IPS-NIHi7 (cell line): ENCODE measurements around the gene MYH1.

ENCODE experiments used
- DNase-seq: peaks from one replicate; pipeline ENCODE4 v3.0.0; 2012; ENCODE audit warnings: mixed read lengths; ENCODE audit errors: extremely low spot score

MYH1 gene

GRCh38 chr17:10482252-10482651 is 36.1 kb downstream of the MYH1 start:
- no peak for DNase-seq

- no peak for DNase-seq
Observed at GRCh38 chr17:10477701-10478100, 40.6 kb downstream of the MYH1 start.

GRCh38 chr17:10474536-10474935 is 43.8 kb downstream of the MYH1 start:
- no peak for DNase-seq

- DNase-seq: no peak
Observed at GRCh38 chr17:10471858-10472257, 46.5 kb downstream of the MYH1 start.

- no peak for DNase-seq
Observed at GRCh38 chr17:10469459-10469858, 48.9 kb downstream of the MYH1 start, which contains the start of gene MYH4. MYH4 (minus strand) TSS chr17:10469559; CDS start chr17:10466745, 2,814 bp downstream.

GRCh38 chr17:10463402-10463801 is 54.9 kb downstream of the MYH1 start:
- DNase-seq: peak; percentile 18

- DNase-seq: no peak
Observed at GRCh38 chr17:10460062-10460461, 58.3 kb downstream of the MYH1 start.

- no peak for DNase-seq
Observed at GRCh38 chr17:10458701-10459100, 59.6 kb downstream of the MYH1 start.

GRCh38 chr17:10457952-10458351 is 60.4 kb downstream of the MYH1 start:
- no peak for DNase-seq

- DNase-seq: no peak
Observed at GRCh38 chr17:10447026-10447931, 71.1 kb downstream of the MYH1 start.
